Stimulated activated CD8-positive, alpha-beta memory T cell treated with anti-CD3 and anti-CD28 coated beads, Interleukin-2, amount 100 ng/mL, for 1 hour (primary cell): ENCODE results near the gene SLC26A3.
"Not testable (repeated sequence)": the region's sequence is repeated elsewhere in the genome, so short reads cannot be mapped to it uniquely, and the experiment has no call there.

Source experiments
- DNase-seq, 2 donors: peaks; one replicate each; pipeline ENCODE4 v3.0.0-alpha.2; 2020; ENCODE audit warnings: low read depth in 2 of 2

The SLC26A3 gene

DNA sequence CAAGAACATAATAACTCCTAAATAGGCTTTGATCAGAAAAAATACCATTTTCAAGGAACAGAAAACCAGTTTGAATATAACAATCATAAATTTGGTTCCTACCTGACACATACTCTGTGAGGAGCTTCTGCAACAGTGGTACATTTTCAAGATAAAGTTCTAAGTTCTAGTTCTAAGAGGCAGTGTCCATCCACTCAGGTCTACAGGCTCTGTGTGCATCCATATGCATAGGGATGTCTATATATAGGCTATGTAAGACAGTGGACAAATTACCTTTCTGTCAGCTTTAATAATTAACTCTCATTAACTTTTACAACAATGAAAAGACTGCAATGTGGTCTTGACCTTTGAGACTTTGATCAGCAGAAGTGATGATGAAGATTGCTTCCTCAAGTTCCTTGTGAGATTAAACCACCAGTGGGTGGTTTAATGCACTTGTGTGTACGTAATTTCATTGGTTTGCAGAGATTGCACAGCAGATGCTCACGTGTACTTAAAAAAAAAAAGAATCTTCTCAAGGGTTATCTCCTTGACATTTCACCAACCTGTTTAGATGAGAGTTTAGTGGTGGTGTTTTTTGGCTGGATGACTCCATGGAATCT is at the start of gene SLC26A3:
Gene SLC26A3, minus strand, starts transcription at position 215 of the 602 bp plus-strand sequence. CDS start 8,714 bp downstream, outside the sequence.
- no peak for DNase-seq

GRCh38 chr7:107850643-107851042 is 47.6 kb upstream of the SLC26A3 start:
- DNase-seq, result no peak

- DNase-seq, result no peak
These were observed 47.2 kb upstream of the SLC26A3 start for GRCh38 chr7:107850216-107850615.

DNA sequence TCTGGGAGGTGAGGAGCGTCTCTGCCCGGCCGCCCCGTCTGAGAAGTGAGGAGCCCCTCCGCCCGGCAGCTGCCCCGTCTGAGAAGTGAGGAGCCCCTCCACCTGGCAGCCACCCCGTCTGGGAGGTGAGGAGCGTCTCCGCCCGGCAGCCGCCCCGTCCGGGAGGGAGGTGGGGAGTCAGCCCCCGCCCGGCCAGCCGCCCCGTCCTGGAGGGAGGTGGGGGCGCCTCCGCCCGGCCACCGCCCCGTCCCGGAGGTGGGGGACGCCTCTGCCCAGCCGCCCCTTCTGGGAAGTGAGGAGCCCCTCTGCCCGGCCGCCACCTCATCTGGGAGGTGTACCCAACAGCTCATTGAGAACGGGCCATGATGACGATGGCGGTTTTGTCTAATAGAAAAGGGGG is 45.2 kb upstream of the SLC26A3 start:
- DNase-seq, result not testable (repeated sequence)

- DNase-seq, result not testable (repeated sequence)
These were observed 44.8 kb upstream of the SLC26A3 start for GRCh38 chr7:107847836-107848175.

- no peak for DNase-seq
These were observed 44.3 kb upstream of the SLC26A3 start for GRCh38 chr7:107847168-107847835.

DNA sequence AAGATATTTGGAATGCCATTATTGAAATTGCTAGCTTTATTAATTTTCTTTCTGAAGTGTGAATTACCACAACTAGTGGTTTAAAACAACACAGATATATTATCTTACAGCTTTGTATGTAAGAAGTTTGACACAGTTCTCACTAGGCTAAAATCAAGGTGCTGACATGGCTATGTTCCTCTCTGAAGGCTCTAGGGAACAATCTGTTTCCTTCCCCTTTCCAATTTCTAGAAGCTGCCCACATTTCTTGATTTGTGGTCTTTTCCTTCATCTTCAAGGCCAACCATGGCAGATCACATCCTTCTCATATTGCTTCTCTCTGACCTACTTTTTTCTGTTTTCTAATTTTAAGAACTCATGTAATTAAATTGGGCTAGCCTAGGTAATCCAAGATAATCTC is 43.3 kb upstream of the SLC26A3 start:
- no peak for DNase-seq

DNA sequence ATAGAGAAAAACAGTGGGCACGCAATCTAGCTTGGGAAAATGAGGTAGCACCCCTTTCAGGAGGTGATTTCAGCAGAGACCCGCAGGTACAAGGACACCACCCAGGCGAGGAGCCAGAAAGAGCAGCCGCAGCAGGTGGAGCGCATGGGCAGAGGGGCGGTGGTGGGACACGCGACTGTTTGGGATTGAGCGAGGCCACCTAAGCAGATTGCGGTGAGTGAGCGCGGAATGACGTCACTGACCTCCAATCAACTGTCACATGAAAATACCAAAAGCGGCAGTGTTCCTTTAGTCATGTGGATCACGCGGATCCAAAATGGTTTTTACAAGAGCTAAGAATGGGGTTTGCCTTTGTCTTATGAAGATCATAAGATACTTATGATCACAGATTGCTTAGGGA is 40.2 kb upstream of the SLC26A3 start:
- no peak for DNase-seq

GRCh38 chr7:107842213-107842612 is 39.2 kb upstream of the SLC26A3 start:
- no peak for DNase-seq

DNA sequence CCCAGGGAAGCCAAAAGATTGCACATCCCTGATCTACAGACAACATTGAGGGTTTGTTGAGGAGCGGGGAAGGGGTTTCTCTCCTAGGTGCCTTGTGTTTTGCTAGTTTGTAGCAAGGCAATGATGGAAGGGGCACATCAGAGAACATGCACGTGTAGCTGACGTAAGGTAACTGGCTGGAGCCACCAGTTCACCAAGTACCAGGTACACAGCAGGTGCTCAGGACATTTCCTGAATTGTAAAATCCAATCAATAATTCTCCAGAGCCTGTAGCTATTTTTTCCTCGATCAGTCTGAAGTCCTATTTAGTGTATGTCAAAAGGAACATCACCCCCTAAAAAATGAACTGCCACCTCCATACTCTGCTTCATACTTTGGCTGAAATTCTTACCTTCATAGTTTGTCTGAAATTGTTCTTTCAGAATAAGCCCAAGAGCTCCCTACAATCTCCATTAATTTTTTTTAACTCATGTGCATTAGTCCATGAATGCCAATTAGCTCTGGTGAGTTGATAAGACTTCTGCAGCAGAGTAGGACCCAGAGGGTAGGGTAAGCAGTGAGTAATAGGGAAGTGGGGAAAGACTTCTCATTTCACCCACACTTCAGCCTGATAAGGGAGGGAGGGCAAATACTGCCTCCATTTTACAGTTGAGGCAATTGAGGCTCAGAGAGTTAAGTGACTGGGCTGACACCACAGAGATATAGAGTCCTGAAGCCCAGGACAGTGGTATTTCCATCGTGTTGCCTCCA is 36.0 kb upstream of the SLC26A3 start:
- DNase-seq, result no peak

GRCh38 chr7:107838024-107838601 is 35.1 kb upstream of the SLC26A3 start:
- no peak for DNase-seq

- DNase-seq, result no peak
These were observed 34.1 kb upstream of the SLC26A3 start for GRCh38 chr7:107837145-107837512.

DNA sequence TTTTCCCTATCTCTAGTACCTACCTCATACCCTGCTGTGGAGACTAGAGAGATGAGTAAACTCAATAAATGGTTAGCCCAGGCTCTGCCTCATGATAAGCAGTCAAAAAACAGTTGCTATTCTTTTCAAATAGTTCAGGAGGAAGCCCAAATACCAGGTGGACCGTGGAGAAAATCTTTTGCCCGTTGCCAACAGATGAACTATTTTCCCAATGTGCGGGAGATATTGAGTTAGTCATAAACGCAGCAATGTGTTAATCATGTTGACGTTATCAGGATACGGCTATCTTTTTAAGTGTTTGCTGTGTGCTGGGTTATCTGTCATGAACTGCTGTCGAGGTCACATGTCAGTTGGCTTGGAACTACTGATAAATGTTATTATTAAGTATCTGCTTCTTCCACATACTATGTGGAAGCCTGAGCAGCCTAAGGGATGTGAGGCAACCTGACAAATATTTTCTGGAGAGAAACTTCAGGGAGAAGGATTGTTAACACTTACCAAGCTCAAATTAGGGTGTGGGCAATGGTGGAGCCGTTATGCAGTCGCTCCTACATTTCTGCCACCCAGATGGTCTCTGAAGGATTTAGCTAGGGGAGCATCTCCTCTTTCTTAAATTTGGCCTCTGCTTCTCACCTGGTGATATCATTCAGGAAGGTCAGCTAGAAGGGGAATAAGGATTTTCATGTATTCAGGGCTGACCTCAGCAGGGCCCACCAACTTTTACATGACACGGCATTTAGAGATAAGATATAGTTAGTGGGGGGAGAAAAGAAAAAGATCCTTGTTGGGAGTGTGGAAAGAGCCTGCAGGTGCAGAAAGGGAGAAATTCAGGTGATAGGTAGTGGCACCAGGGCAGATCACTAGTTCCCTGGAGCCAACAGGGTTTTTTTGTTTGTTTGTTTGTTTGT is 33.5 kb upstream of the SLC26A3 start:
- no peak for DNase-seq

GRCh38 chr7:107834401-107834800 is 31.4 kb upstream of the SLC26A3 start:
- no peak for DNase-seq

DNA sequence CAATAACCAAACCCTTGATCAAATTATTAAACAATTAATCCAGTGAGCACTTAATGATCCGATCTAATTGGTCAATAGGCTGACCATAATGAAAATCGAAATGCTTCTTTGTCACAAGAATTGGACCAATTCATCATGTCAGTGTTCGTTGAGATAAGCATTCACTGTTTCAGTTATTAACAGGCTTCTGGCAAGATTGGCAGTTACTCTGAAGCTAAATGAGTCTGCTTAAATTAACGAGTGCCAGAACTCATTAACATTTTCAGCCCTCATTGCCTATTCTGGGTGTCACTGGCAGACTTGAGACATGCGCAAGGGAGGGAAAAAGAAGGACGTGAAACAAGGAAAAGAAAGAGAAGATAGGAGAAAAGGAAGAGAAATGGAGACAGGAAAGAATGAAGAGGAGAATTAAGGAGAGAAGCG is 30.7 kb upstream of the SLC26A3 start:
- DNase-seq, result no peak

GRCh38 chr7:107830420-107830819 is 27.4 kb upstream of the SLC26A3 start:
- no peak for DNase-seq

DNA sequence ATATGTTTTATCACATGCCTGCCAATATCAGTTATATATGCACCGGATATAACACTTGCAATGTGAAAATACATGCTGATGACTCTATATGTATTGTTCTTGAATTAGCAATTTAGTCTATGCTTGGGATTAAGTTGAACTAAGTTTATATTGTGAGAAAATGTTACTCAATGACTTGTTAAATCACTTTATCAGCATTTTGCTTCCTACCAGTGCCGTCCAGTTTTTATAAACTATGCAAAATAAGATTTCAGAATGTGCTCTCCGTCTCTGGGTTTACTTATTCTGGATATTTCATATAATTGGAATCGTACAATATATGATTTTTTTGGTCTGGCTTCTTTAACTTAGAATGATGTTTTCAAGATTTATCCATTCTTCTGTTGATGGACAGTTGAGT is 25.5 kb upstream of the SLC26A3 start:
- no peak for DNase-seq

- DNase-seq, result no peak
These were observed 24.5 kb upstream of the SLC26A3 start for GRCh38 chr7:107827501-107827900.

- no peak for DNase-seq
These were observed 23.4 kb upstream of the SLC26A3 start for GRCh38 chr7:107826451-107826850.

DNA sequence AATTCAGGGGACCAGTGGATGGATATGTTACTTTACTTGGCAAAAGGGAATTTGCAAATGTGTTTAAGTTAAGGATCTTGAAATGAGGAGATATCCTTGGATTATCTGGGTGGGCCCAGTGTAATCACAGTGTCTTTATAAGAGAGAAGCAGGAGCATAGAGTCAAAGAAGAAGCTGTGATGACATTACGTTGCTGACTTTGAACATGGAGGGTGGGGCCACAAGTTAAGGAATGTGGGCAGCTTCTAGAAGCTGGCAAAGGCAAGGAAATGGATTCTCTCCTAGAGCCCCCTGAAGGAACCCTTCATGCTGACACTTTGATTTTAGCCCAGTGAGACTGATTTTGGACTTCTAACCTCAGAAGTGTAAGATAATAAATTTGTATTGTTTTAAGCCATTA is 21.8 kb upstream of the SLC26A3 start:
- DNase-seq, result no peak

- DNase-seq, result no peak
These were observed 15.6 kb upstream of the SLC26A3 start for GRCh38 chr7:107818622-107819021.
